Anterior cingulate cortex (tissue), 58 donors: ENCODE results near the gene ADORA2A.
A peak's percentile ranks its signal among the peaks of the same experiment; 100 is the strongest.

Source experiments
- DNase-seq, 58 donors: peaks; one replicate each; lab custom pipeline; 2025; lab: John Stamatoyannopoulos, UW

Gene ADORA2A

GRCh38 chr22:24430431-24431308 is 3.3 kb downstream of the ADORA2A start:
- peak in 5 of 58 donors; percentile 11 to 33 (median 23) for DNase-seq

GRCh38 chr22:24431309-24432034 is 4.1 kb downstream of the ADORA2A start:
- no peak for DNase-seq

- DNase-seq, result peak in 26 of 58 donors; percentile 12 to 65 (median 38)
Measured at GRCh38 chr22:24432059-24432853, 4.9 kb downstream of the ADORA2A start.

GRCh38 chr22:24433001-24433827 is 5.8 kb downstream of the ADORA2A start:
- no peak for DNase-seq

GRCh38 chr22:24433828-24434470 is 6.5 kb downstream of the ADORA2A start:
- DNase-seq, result no peak

GRCh38 chr22:24434471-24435322 is 7.3 kb downstream of the ADORA2A start:
- DNase-seq, result no peak

- no peak for DNase-seq
Measured at GRCh38 chr22:24435323-24435645, 7.9 kb downstream of the ADORA2A start.

GRCh38 chr22:24435861-24436371 is 8.5 kb downstream of the ADORA2A start:
- no peak for DNase-seq

GRCh38 chr22:24436553-24436952 is 9.2 kb downstream of the ADORA2A start:
- DNase-seq, result no peak

- no peak for DNase-seq
Measured at GRCh38 chr22:24437091-24437490, 9.7 kb downstream of the ADORA2A start.

- DNase-seq, result no peak
Measured at GRCh38 chr22:24437741-24438328, 10.4 kb downstream of the ADORA2A start.

GRCh38 chr22:24440270-24440717 is 12.9 kb downstream of the ADORA2A start:
- no peak for DNase-seq

- DNase-seq, result no peak
Measured at GRCh38 chr22:24440718-24441405, 13.5 kb downstream of the ADORA2A start.

- no peak for DNase-seq
Measured at GRCh38 chr22:24441406-24442351, 14.3 kb downstream of the ADORA2A start.

GRCh38 chr22:24442352-24442744 is 14.9 kb downstream of the ADORA2A start:
- DNase-seq, result no peak

GRCh38 chr22:24443668-24444067 is 16.3 kb downstream of the ADORA2A start:
- DNase-seq, result no peak
